Lower lobe of right lung (tissue), 2 donors: ENCODE measurements around the gene FOXR2. TPM values are rescaled to one million over a fixed set of nuclear protein-coding genes. Genes with fewer than 3 reads are reported as not detected.

ENCODE experiments used
- ATAC-seq, 2 donors: fragments of 200-7000 bp; cut with Tn5 transposase; one replicate each; pipeline ENCODE4 v1.9.1; 2020 to 2022; ENCODE audit warnings: mild to moderate bottlenecking in 2 of 2, moderate library complexity in 2 of 2
- DNase-seq: peaks from one replicate; pipeline ENCODE4 v3.0.0-alpha.2; 2020
- H3K27ac ChIP-seq: fragments of 200-600 bp; one replicate; pipeline ENCODE4 v1.8.0; 2022
- H3K27me3 ChIP-seq: fragments of 200-600 bp; one replicate; pipeline ENCODE4 v1.8.0; 2022; ENCODE audit warnings: low read depth
- H3K36me3 ChIP-seq: fragments of 200-600 bp; one replicate; pipeline ENCODE4 v1.8.0; 2022; ENCODE audit warnings: mild to moderate bottlenecking
- H3K4me1 ChIP-seq: fragments of 200-600 bp; one replicate; pipeline ENCODE4 v1.8.0; 2022
- H3K4me3 ChIP-seq: fragments of 200-600 bp; one replicate; pipeline ENCODE4 v1.8.0; 2022; ENCODE audit warnings: mild to moderate bottlenecking
- H3K9me3 ChIP-seq: fragments of 200-600 bp; one replicate; pipeline ENCODE4 v1.8.0; 2022
- CTCF ChIP-seq: fragments of 200-600 bp; IDR thresholded peaks from one replicate; pipeline ENCODE4 v1.8.0; 2022; ENCODE audit warnings: antibody characterized with exemption, mild to moderate bottlenecking
- intact Hi-C: fragments of 100-400 bp; cut with DNase I; formaldehyde crosslinking; loops from one replicate; pipeline ENCODE4 v1.11.0; 2022
- long read RNA-seq: library from polyadenylated mRNA; unstranded; transcript quantifications from one replicate; pipeline ENCODE4 v2.0.0, GENCODE V29; 2021
- total RNA-seq: library from RNA; stranded (reverse); fragmentation: NEBNext Ultra II Directional; extraction: Animal tissue kit (Norgen Biotek cat#: 25700); gene quantifications from one replicate; pipeline ENCODE4 v1.2.1, GENCODE V29; 2021
- donor health status: DM: no; HTN: yes; CAD: no; lungs with severe emphysema.

The FOXR2 gene, protein sequence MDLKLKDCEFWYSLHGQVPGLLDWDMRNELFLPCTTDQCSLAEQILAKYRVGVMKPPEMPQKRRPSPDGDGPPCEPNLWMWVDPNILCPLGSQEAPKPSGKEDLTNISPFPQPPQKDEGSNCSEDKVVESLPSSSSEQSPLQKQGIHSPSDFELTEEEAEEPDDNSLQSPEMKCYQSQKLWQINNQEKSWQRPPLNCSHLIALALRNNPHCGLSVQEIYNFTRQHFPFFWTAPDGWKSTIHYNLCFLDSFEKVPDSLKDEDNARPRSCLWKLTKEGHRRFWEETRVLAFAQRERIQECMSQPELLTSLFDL
- total RNA-seq: not detected
- long read RNA-seq: 0 reads

GRCh38 chrX:55623100-55623499 is at the start of gene FOXR2:
Gene FOXR2 (plus strand): TSS chrX:55623400. CDS start chrX:55623712, 312 bp downstream.
- ATAC-seq (no peak), DNase-seq (no peak)
- TF ChIP-seq CTCF: no peak
- Histone ChIP-seq H3K4me3 (no peak within 1 kb of the TSS), H3K36me3 (no peaks in the 10 kb centered on the region), H3K27me3 (no peaks in the 10 kb centered on the region), H3K9me3 (no peaks in the 10 kb centered on the region), H3K27ac (no peak within 1 kb of the TSS), H3K4me1 (no peaks in the 10 kb centered on the region)
- intact Hi-C loops: no loop called here

- ATAC-seq: no peak
- Histone ChIP-seq H3K27me3 (no peaks in the 10 kb centered on the region), H3K36me3 (no peaks in the 10 kb centered on the region), H3K9me3 (peaks cover 4% of the 10 kb centered on the region), H3K27ac (no peak overlapping the region), H3K4me1 (no peaks in the 10 kb centered on the region), H3K4me3 (no peak overlapping the region)
- DNase-seq: no peak
- no peak for TF ChIP-seq CTCF
- intact Hi-C loops: no loop called here
These were observed 44.1 kb upstream of the FOXR2 start for GRCh38 chrX:55579115-55579514.

GRCh38 chrX:55582447-55582846 is 40.8 kb upstream of the FOXR2 start:
- no peak for TF ChIP-seq CTCF
- DNase-seq: no peak
- ATAC-seq: no peak
- no peaks in the 10 kb centered on the region for H3K27me3 ChIP-seq
- no peaks in the 10 kb centered on the region for H3K4me1 ChIP-seq
- intact Hi-C loops: no loop called here
- H3K9me3 ChIP-seq: peaks cover 4% of the 10 kb centered on the region
- no peak overlapping the region for H3K27ac ChIP-seq
- H3K4me3 ChIP-seq: no peak overlapping the region
- no peaks in the 10 kb centered on the region for H3K36me3 ChIP-seq

DNA sequence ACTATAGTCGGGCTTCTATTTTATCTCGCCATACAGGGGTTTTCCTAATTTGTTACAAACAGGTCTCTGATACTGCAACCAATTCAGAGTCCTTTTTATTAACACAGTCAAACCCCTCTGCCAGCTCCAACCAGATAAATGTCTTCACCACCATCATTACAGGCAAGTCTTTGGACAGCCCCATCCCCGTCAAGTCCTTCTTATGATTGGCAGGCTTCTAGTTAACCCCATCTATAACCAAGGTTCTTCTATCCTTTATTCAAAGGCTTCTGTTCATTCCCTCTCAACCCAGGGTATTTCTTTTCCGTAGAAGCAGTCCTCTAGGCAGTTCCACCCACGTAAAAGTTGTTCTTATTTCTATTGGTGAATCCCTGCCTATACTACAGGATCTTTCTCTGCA is 29.9 kb upstream of the FOXR2 start:
- no peak for DNase-seq
- H3K27me3 ChIP-seq: no peaks in the 10 kb centered on the region
- ATAC-seq: no peak
- no peaks in the 10 kb centered on the region for H3K4me1 ChIP-seq
- intact Hi-C loops: no loop called here
- H3K36me3 ChIP-seq: no peaks in the 10 kb centered on the region
- H3K9me3 ChIP-seq: no peaks in the 10 kb centered on the region
- no peak for TF ChIP-seq CTCF
- no peak overlapping the region for H3K27ac ChIP-seq
- H3K4me3 ChIP-seq: no peak overlapping the region

- H3K9me3 ChIP-seq: no peaks in the 10 kb centered on the region
- no peak overlapping the region for H3K4me3 ChIP-seq
- no peaks in the 10 kb centered on the region for H3K27me3 ChIP-seq
- no peak for DNase-seq
- intact Hi-C loops: no loop called here
- no peak for ATAC-seq
- H3K27ac ChIP-seq: no peak overlapping the region
- no peaks in the 10 kb centered on the region for H3K4me1 ChIP-seq
- no peaks in the 10 kb centered on the region for H3K36me3 ChIP-seq
- TF ChIP-seq CTCF: no peak
These were observed 29.4 kb upstream of the FOXR2 start for GRCh38 chrX:55593756-55594257.
